HepG2 (cell line): ENCODE measurements around the gene MLC1. TPM values are rescaled to one million over a fixed set of nuclear protein-coding genes. Genes with fewer than 3 reads are reported as not detected.

Source experiments
- BRD4 ChIP-seq: sonication (generic); formaldehyde crosslinking; IDR thresholded peaks from 2 replicates; pipeline ENCODE4 v1.4.0; 2020; ENCODE audit warnings: missing genetic modification reagents
- CCAR2 ChIP-seq: fragments of 200-400 bp; formaldehyde crosslinking; optimal IDR thresholded peaks from 2 replicates; pipeline ENCODE3; 2018; ENCODE audit warnings: low read depth, mild to moderate bottlenecking, low read length, moderate library complexity
- CHCHD3 ChIP-seq: sonication (generic); formaldehyde crosslinking; IDR thresholded peaks from 2 replicates; pipeline ENCODE4 v1.8.0; 2022; ENCODE audit warnings: mild to moderate bottlenecking, missing genetic modification reagents, moderate library complexity
- CREM ChIP-seq, 2 experiments: sonication (generic) in 1 of 2; formaldehyde crosslinking in 1 of 2; IDR thresholded peaks; 2 replicates each; pipeline versions ENCODE4 v1.4.0 to v1.6.1; 2016 to 2020; ENCODE audit warnings: antibody characterized with exemption in 1 of 2, mild to moderate bottlenecking in 1 of 2, missing genetic modification reagents in 1 of 2
- ELK4 ChIP-seq: sonication (generic); formaldehyde crosslinking; IDR thresholded peaks from 2 replicates; pipeline ENCODE4 v1.9.0; 2021; ENCODE audit warnings: missing genetic modification reagents, borderline replicate concordance
- HINFP ChIP-seq: sonication (generic); formaldehyde crosslinking; IDR thresholded peaks from 2 replicates; pipeline ENCODE4 v1.4.0; 2020; ENCODE audit warnings: low read depth, mild to moderate bottlenecking, missing genetic modification reagents
- HMGA1 ChIP-seq: sonication (generic); formaldehyde crosslinking; conservative IDR thresholded peaks from 2 replicates; pipeline ENCODE4 v1.4.0; 2020; ENCODE audit warnings: missing genetic modification reagents
- SALL1 ChIP-seq: sonication (generic); formaldehyde crosslinking; IDR thresholded peaks from 2 replicates; pipeline ENCODE4 v1.8.0; 2022; ENCODE audit warnings: mild to moderate bottlenecking, missing genetic modification reagents
- ZNF432 ChIP-seq: sonication (generic); formaldehyde crosslinking; IDR thresholded peaks from 2 replicates; pipeline ENCODE4 v1.5.0; 2020; ENCODE audit warnings: missing genetic modification reagents, mild to moderate bottlenecking, borderline replicate concordance
- polyA plus RNA-seq, 8 experiments: library from polyadenylated mRNA; depleted of rRNA in 3 of 8; stranded (reverse) in 7 of 8; unstranded in 1 of 8; fragments of >200 nt; fragmentation: Illumina TruSeq in 4 of 8; extraction: Trizol in 4 of 8; gene quantifications; 2 replicates each; pipeline versions ENCODE4 v1.2.1 to v1.2.3, GENCODE V29; 2011 to 2016; ENCODE audit warnings: low read depth in 4 of 8, missing spikeins in 1 of 8, mixed read lengths in 1 of 8; ENCODE audit not compliant: insufficient read depth in 1 of 8
- total RNA-seq, 5 experiments: library from RNA; depleted of rRNA; stranded (reverse); fragments of >200 nt; fragmentation: Illumina TruSeq; extraction: Trizol; gene quantifications; 2 replicates each; pipeline ENCODE4 v1.2.3, GENCODE V29; 2016; ENCODE audit warnings: low read depth in 1 of 5
- TF ChIP-seq, protein P1 (sequence below), 2 experiments: fragments of 450-650 bp in 1 of 2; sonication (generic) in 1 of 2; formaldehyde crosslinking in 1 of 2; IDR thresholded peaks; 2 replicates each; pipeline versions ENCODE4 v1.6.1 to v1.8.0; 2016 to 2022; ENCODE audit warnings: antibody characterized with exemption in 1 of 2, mild to moderate bottlenecking in 1 of 2, missing genetic modification reagents in 1 of 2
- TF ChIP-seq, protein P2 (sequence below): sonication (generic); formaldehyde crosslinking; IDR thresholded peaks from 2 replicates; pipeline ENCODE4 v1.5.0; 2020; ENCODE audit warnings: mild to moderate bottlenecking, missing genetic modification reagents, moderate library complexity

Gene MLC1
- total and polyA plus RNA-seq, 2 of the 13 experiments (the other 11 are each of a cell fraction or from before 2014, with no cell fraction given), result not detected

DNA sequence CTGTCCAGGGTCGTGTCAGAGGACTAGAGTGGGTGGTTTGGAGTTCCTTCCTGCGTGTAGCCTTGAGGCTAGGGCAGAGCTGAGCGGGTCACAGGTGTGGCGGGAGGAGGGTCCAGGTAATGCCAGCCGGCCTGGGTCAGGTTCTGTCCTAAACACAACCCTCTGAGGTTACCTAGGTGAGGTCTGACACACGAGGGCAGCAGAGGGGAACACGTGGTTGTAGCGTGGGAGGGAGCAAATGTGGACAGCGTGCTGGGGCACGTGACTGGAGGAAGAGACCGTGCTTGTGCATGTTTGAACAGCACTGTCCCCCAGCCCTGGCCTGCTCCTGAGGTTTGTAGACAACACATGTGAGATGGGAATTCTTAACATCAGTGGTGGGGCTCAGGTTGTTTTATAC lies 17.7 kb upstream of the MLC1 start (continued):
- TF ChIP-seq, protein P1, sequence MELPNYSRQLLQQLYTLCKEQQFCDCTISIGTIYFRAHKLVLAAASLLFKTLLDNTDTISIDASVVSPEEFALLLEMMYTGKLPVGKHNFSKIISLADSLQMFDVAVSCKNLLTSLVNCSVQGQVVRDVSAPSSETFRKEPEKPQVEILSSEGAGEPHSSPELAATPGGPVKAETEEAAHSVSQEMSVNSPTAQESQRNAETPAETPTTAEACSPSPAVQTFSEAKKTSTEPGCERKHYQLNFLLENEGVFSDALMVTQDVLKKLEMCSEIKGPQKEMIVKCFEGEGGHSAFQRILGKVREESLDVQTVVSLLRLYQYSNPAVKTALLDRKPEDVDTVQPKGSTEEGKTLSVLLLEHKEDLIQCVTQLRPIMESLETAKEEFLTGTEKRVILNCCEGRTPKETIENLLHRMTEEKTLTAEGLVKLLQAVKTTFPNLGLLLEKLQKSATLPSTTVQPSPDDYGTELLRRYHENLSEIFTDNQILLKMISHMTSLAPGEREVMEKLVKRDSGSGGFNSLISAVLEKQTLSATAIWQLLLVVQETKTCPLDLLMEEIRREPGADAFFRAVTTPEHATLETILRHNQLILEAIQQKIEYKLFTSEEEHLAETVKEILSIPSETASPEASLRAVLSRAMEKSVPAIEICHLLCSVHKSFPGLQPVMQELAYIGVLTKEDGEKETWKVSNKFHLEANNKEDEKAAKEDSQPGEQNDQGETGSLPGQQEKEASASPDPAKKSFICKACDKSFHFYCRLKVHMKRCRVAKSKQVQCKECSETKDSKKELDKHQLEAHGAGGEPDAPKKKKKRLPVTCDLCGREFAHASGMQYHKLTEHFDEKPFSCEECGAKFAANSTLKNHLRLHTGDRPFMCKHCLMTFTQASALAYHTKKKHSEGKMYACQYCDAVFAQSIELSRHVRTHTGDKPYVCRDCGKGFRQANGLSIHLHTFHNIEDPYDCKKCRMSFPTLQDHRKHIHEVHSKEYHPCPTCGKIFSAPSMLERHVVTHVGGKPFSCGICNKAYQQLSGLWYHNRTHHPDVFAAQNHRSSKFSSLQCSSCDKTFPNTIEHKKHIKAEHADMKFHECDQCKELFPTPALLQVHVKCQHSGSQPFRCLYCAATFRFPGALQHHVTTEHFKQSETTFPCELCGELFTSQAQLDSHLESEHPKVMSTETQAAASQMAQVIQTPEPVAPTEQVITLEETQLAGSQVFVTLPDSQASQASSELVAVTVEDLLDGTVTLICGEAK (IDR thresholded peaks at IDR 0.05), result no peak
- TF ChIP-seq, protein P1 (CRISPR knock-in tag; IDR thresholded peaks at IDR 0.05), result peak; percentile 78; the same call in 1 of the 2 replicates
- no peak for TF ChIP-seq HMGA1 (CRISPR knock-in tag)
- TF ChIP-seq CCAR2, result no peak
- TF ChIP-seq, protein P2, sequence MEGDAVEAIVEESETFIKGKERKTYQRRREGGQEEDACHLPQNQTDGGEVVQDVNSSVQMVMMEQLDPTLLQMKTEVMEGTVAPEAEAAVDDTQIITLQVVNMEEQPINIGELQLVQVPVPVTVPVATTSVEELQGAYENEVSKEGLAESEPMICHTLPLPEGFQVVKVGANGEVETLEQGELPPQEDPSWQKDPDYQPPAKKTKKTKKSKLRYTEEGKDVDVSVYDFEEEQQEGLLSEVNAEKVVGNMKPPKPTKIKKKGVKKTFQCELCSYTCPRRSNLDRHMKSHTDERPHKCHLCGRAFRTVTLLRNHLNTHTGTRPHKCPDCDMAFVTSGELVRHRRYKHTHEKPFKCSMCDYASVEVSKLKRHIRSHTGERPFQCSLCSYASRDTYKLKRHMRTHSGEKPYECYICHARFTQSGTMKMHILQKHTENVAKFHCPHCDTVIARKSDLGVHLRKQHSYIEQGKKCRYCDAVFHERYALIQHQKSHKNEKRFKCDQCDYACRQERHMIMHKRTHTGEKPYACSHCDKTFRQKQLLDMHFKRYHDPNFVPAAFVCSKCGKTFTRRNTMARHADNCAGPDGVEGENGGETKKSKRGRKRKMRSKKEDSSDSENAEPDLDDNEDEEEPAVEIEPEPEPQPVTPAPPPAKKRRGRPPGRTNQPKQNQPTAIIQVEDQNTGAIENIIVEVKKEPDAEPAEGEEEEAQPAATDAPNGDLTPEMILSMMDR (CRISPR knock-in tag), result peak; percentile 59
- TF ChIP-seq CHCHD3 (CRISPR knock-in tag), result no peak
- no peak for TF ChIP-seq HINFP (CRISPR knock-in tag)
- no peak for TF ChIP-seq CREM (IDR thresholded peaks at IDR 0.05)
- TF ChIP-seq CREM (CRISPR knock-in tag; IDR thresholded peaks at IDR 0.05), result no peak
- TF ChIP-seq BRD4 (CRISPR knock-in tag), result no peak
- peak; percentile 90 for TF ChIP-seq SALL1 (CRISPR knock-in tag)
- no peak for TF ChIP-seq ZNF432 (CRISPR knock-in tag)
- TF ChIP-seq ELK4 (CRISPR knock-in tag), result no peak
